COLO668 (cell line): ENCODE results near the gene NMRAL1.

Experiments used
- DNase-seq: peaks from one replicate; lab custom pipeline; 2025; ENCODE audit not compliant: unreplicated experiment; lab: John Stamatoyannopoulos, UW

Gene NMRAL1

GRCh38 chr16:4474192-4474961, at the start of gene NMRAL1:
Gene NMRAL1, minus strand, starts transcription at chr16:4474625. Its CDS starts 493 bp downstream, at chr16:4474132.
- peak; percentile 96 for DNase-seq

- DNase-seq = no peak
Measured at GRCh38 chr16:4523686-4524085, 49.3 kb upstream of the NMRAL1 start.

DNA sequence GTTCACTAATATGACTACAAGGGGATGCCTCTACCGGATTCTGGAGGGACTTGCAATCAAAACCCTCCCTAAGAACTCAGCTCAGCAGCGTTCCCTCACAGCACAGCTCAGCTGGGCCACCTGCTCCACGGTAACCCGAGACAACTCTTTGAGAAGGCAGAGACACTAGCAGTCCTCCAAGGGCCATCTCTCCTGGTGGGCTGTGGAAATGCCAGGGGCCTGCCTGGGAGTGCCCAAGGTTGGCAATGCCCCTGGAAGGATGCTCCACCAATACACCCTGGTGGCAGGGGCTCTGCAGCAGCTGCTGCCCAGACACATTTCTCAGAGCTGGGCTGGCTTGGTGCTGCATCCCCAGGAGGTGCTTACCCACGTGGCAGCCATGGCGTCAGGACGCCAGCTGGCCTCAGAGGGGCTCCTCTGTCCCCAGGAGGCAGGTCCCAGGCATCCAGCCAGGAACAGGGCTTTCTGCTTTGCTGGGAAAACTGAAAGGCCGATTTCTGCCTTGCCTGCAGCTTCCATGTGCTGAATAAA, 47.7 kb upstream of the NMRAL1 start:
- DNase-seq = peak; percentile 30

DNA sequence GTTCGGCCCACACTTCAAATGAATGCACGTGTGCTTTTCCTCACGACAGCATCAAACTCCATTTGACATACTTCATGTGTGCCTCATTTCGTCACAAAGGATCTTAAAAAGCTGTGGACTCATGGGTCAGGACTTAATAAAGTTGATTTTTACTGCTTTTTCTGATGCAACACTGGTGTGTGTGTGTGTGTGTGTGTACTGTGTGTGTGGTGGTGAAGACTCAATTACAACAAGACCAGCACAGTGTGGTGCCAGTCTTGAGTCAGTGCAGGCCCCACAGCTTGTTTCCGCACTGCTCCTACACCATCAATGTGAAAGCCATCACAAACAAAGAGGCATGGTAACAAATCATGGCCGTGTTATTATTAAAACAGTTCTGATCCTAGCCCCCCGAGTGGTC, 46.5 kb upstream of the NMRAL1 start:
- no peak for DNase-seq

DNA sequence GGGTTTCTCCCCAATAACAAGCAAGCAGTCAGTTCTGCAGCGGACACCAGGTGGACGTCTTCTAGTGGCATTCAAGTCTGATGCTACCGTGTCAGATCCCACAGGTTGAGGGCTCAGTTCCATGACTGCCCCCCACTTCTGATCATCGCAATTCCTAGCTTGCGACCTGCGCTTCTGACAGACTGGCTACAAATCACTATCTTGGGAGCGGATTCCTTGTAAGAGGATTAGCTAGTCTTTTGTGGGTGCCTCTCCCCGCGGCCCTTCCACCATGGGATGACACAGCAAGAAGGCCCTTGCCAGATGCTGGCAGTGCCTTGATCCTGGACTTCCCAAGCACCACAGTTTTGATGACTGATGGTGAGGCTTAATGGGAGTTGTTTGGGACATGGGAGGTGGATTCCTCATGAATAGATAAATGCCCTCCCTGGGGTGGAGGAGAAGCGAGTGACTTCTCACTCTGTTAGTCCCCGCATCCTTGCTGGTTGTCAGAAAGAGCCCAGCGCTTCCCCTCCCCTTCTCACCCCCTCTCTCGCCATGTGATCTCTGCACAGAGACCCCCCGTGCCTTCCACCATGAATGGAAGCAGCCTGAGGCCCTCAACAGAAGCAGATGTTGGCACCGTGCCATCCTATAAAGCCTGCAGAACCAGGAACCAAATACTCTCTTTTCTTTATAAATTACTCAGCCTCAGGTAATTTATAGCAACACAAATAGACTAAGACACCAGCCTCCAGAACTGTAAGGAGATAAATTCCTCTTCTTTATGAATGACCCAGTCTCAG, 45.0 kb upstream of the NMRAL1 start:
- peak; percentile 10 for DNase-seq

- peak; percentile 39 for DNase-seq
Measured at GRCh38 chr16:4517812-4518680, 43.6 kb upstream of the NMRAL1 start.

- DNase-seq = no peak
Measured at GRCh38 chr16:4515611-4516233, 41.3 kb upstream of the NMRAL1 start.

DNA sequence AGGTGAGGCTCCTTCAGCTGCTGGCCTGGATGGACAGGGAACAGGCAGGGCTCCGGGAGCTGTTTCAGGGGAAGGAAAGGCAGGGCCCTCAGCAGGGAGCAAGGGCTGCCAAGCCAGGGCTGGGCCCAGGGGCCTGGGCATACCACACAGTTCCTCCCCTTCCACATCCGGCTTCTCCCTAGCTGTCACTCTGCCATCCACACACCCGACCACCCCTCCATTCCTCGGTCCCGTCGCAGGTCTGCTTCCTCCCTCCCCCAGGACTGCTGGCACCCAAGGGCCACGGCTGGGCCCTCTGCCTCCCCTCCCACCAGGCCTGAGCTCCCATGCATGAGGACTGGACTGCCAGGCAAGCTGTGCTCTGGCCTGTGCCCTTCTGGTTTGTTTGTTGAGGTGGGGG, 40.2 kb upstream of the NMRAL1 start:
- DNase-seq = no peak

- no peak for DNase-seq
Measured at GRCh38 chr16:4513881-4514280, 39.5 kb upstream of the NMRAL1 start.

- no peak for DNase-seq
Measured at GRCh38 chr16:4513086-4513860, 38.8 kb upstream of the NMRAL1 start.

GRCh38 chr16:4512473-4512872, 38.0 kb upstream of the NMRAL1 start:
- DNase-seq = no peak

GRCh38 chr16:4511441-4512082, 37.1 kb upstream of the NMRAL1 start:
- peak; percentile 55 for DNase-seq

DNA sequence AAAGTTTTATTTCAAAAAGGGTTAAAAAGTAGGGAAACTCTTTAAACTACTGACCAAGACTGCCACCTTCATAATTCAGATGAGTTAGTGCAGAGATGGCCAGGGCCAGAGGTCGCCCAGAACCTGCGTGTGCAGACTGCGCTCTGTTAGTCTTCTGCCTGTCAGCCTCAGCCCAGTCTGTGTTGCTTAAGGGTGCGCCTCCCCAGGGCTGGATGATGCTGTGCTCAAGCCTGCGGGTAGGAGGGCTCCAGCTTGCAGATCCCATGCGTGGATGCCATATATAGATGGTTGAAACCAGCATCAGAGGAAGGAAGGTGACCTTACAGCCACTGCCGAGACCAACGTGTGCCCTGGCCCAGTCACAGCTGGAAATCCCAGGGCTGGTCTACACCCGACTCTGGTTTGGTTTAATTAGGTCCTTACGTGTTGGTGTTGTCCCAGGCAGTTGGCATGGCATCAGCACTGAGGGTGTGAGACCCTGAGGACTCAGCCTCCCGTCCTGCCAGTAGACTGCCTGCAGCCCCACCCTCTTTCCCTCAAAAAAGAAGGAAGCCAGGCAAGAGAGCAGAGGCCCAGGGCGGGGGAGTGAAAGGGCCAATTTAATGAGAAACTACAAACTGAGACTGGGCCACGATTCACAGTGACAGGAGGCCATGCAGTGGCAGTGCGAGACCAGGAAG, 36.5 kb upstream of the NMRAL1 start:
- no peak for DNase-seq

GRCh38 chr16:4510131-4510530, 35.7 kb upstream of the NMRAL1 start:
- no peak for DNase-seq

- DNase-seq = no peak
Measured at GRCh38 chr16:4509420-4509819, 35.0 kb upstream of the NMRAL1 start.

DNA sequence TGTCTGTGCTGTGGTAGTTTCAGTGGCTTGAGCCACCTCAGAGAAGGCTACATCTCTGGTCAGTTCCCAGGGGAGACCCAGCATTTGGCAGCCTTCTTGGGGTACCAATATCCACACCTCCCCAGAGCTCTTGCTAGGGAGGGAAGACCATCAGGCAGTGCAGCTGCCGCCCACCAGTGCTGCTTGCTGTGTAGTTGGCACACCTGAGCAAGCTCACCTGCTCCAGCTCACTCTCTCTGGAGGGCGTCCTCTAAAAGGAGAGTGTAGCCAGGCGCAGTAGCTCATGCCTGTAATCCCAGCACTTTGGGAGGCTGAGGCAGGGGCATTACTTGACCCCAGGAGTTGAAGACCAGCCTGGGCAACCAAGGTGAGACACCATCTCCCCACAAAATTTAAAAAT, 34.4 kb upstream of the NMRAL1 start:
- DNase-seq = no peak

DNA sequence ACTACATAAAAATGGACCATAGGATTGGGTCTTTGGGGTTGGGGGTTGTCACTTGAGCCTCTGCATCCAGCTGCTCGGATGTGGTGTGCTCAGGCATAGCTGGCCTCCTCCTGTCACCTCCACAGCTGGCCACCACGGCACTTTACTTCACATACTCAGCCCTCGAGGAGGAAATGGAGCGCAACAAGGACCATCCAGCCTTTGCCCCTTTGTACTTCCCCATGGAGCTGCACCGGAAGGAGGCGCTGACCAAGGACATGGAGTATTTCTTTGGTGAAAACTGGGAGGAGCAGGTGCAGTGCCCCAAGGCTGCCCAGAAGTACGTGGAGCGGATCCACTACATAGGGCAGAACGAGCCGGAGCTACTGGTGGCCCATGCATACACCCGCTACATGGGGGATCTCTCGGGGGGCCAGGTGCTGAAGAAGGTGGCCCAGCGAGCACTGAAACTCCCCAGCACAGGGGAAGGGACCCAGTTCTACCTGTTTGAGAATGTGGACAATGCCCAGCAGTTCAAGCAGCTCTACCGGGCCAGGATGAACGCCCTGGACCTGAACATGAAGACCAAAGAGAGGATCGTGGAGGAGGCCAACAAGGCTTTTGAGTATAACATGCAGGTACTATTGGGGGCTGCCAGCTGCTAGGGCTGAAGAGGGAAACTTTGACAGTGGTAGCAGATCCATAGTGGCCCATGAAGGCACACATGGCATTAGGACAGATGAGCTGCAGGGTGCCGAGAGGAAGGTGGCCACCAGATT, 33.3 kb upstream of the NMRAL1 start:
- DNase-seq = no peak

DNA sequence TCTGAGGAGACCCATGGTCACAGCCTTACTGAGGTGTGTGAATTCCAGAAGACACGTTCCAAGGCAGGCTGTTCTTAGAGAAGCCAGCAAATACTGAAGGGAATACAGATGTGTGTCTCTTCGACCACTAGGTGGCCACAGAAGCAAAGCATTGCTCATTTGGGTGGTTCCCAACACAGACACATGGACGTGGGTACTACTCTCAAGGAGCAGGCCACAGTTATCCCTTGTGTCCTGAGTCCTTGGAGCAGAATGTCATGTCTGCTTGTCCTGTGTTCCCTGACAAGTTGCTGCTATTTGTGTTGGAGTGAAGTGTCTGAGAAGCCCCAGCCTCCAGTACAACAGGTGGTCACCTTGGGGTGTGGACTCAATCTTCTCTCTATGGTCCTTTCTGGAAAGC, 32.0 kb upstream of the NMRAL1 start:
- DNase-seq = peak; percentile 43
